Fibroblast of lung (primary cell): Measurements from ENCODE around the gene CLIC4.
"Not testable (repeated sequence)": the region's sequence is repeated elsewhere in the genome, so short reads cannot be mapped to it uniquely, and the experiment has no call there.

Experiments used
- CTCF ChIP-seq, 2 donors: IDR thresholded peaks in 1 of 2; conservative IDR thresholded peaks in 1 of 2; 1 replicate in 1 of 2; 2 replicates in 1 of 2; pipeline ENCODE4 v1.5.1; 2011 to 2012; ENCODE audit warnings: low read length in 2 of 2, control low read depth in 1 of 2, inconsistent platforms in 1 of 2, low read depth in 1 of 2, mild to moderate bottlenecking in 1 of 2
- EZH2 ChIP-seq: IDR thresholded peaks from 2 replicates; pipeline ENCODE4 v1.5.1; 2012; ENCODE audit warnings: low read length, control low read depth, mild to moderate bottlenecking; ENCODE audit errors: missing control alignments

DNA sequence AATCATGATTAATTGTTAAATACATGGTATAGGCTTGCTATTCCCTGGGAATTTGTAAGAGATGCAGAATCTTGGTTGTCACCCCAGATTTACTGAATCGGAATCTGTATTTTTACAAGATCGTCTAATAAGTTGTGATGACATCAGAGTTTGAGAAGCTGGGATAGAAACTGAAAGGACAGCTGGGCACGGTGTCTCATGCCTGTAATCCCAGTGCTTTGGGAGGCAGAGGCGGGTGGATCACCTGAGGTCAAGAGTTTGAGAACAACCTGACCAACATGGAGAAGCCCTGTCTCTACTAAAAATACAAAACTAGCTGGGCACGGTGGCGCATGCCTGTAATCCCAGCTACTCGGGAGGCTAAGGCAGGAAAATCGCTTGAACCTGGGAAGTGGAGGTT is 35.4 kb downstream of the CLIC4 start:
- TF ChIP-seq EZH2; CTCF (conservative IDR thresholded peaks at IDR 0.05 in 1 of 2, IDR thresholded peaks at IDR 0.05 in 1 of 2; ENCODE audit: low read depth in 1 of 2, low read length in 2 of 2): not testable (repeated sequence)
